HG03442 (cell line): Measurements from ENCODE around the gene SPOP.
"Not testable (repeated sequence)": the region's sequence is repeated elsewhere in the genome, so short reads cannot be mapped to it uniquely, and the experiment has no call there.

ENCODE experiments used
- ATAC-seq: cut with Tn5 transposase; IDR thresholded peaks from one replicate; pipeline ENCODE4 v1.9.1; 2021; ENCODE audit warnings: mild to moderate bottlenecking, moderate library complexity; ENCODE audit not compliant: unreplicated experiment

SPOP gene

GRCh38 chr17:49659661-49660382, 18.1 kb downstream of the SPOP start:
- no peak for ATAC-seq

GRCh38 chr17:49656247-49656646, 21.6 kb downstream of the SPOP start:
- ATAC-seq = no peak

- no peak for ATAC-seq
These were observed 30.7 kb downstream of the SPOP start for GRCh38 chr17:49647256-49647585.

- peak; percentile 49 for ATAC-seq
These were observed 31.3 kb downstream of the SPOP start for GRCh38 chr17:49646391-49647255.

GRCh38 chr17:49646056-49646390, 31.9 kb downstream of the SPOP start:
- ATAC-seq = not testable (repeated sequence)

- no peak for ATAC-seq
These were observed 32.2 kb downstream of the SPOP start for GRCh38 chr17:49645654-49646053.

- ATAC-seq = no peak
These were observed 37.3 kb downstream of the SPOP start for GRCh38 chr17:49640556-49640955.

GRCh38 chr17:49638818-49639217, 39.1 kb downstream of the SPOP start:
- ATAC-seq = no peak

- ATAC-seq = no peak
These were observed 40.2 kb downstream of the SPOP start for GRCh38 chr17:49637739-49638138.

- no peak for ATAC-seq
These were observed 40.8 kb downstream of the SPOP start for GRCh38 chr17:49637050-49637449.

GRCh38 chr17:49635121-49635520, 42.8 kb downstream of the SPOP start:
- no peak for ATAC-seq

GRCh38 chr17:49634485-49634860, 43.4 kb downstream of the SPOP start:
- no peak for ATAC-seq

GRCh38 chr17:49633762-49634484, 44.0 kb downstream of the SPOP start:
- no peak for ATAC-seq

- ATAC-seq = no peak
These were observed 44.6 kb downstream of the SPOP start for GRCh38 chr17:49633250-49633649.

- no peak for ATAC-seq
These were observed 45.7 kb downstream of the SPOP start for GRCh38 chr17:49632201-49632600.

- ATAC-seq = no peak
These were observed 46.4 kb downstream of the SPOP start for GRCh38 chr17:49631496-49631895.

GRCh38 chr17:49630113-49630900, 47.6 kb downstream of the SPOP start:
- no peak for ATAC-seq

- ATAC-seq = no peak
These were observed 48.5 kb downstream of the SPOP start for GRCh38 chr17:49629447-49629846.

- no peak for ATAC-seq
These were observed 53.0 kb downstream of the SPOP start for GRCh38 chr17:49624896-49625295.

GRCh38 chr17:49621946-49622529, 55.9 kb downstream of the SPOP start:
- ATAC-seq = no peak

GRCh38 chr17:49621420-49621819, 56.5 kb downstream of the SPOP start:
- ATAC-seq = no peak
